SK-N-MC (cell line): ENCODE measurements around the gene CHTF18.

Experiments used
- EZH2 ChIP-seq: fragments of 200-600 bp; sonication (generic); IDR thresholded peaks from one replicate; pipeline ENCODE4 v1.6.1; 2017; ENCODE audit warnings: antibody characterized with exemption
- FOXP2 ChIP-seq: optimal IDR thresholded peaks from 2 replicates; pipeline ENCODE3; 2011; ENCODE audit warnings: mild to moderate bottlenecking, moderate library complexity; ENCODE audit not compliant: insufficient read depth; ENCODE audit errors: extremely low read length, control extremely low read depth
- POLR2AphosphoS5 ChIP-seq: IDR thresholded peaks from 2 replicates; pipeline ENCODE4 v1.6.1; 2012; ENCODE audit warnings: mild to moderate bottlenecking, low read depth, low read length, borderline replicate concordance

DNA sequence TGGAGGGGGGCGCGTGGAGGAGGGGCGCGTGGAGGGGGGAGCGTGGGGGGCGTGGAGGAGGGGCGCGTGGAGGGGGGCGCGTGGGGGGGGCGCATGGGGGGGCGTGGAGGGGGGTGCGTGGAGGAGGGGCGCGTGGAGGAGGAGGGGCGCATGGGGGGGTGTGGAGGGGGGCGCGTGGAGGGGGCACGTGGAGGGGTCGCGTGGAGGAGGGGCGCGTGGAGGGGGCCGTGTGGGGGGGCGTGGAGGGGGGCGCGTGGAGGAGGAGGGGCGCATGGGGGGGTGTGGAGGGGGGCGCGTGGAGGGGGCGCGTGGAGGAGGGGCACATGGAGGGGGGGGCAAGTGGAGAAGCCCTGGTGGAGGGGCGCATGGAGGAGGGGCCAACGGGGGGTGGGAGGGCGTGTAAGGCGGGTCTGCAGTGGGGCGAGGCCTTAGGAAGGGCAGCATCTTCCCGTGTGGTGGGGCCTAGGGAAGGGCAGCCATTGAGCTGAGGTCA, 20.6 kb upstream of the CHTF18 start:
- TF ChIP-seq POLR2AphosphoS5 (no peak), EZH2 (no peak), FOXP2 (no peak)
